GM18508 (cell line): ENCODE data around the gene BCL7A.
"Not testable (repeated sequence)": the region's sequence is repeated elsewhere in the genome, so short reads cannot be mapped to it uniquely, and the experiment has no call there.

ENCODE experiments used
- ATAC-seq: cut with Tn5 transposase; IDR thresholded peaks from one replicate; pipeline ENCODE4 v1.9.1; 2021; ENCODE audit warnings: moderate number of reproducible peaks; ENCODE audit not compliant: insufficient read depth, unreplicated experiment

BCL7A gene

GRCh38 chr12:122050706-122051105, 29.0 kb downstream of the BCL7A start:
- no peak for ATAC-seq

GRCh38 chr12:122051231-122051876, 29.7 kb downstream of the BCL7A start:
- ATAC-seq: no peak

DNA sequence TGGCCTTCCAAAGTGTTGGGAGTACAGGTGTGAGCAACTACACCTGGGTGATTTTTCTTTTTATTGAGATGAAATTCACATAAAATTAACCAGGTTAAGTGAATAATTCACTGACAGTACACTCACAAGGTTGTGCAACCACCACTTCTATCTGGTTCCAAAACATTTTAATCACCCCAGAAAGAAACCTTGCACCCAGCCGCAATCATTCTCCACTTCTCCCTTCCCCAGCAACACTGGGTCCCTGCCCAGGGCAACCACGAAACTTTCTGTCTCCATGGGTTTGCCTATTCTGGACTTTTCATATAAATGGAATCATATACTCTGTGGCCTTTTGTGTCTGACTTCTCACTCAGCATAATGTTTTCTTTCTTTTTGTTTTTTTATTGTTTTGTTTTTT, 30.6 kb downstream of the BCL7A start:
- ATAC-seq: no peak

GRCh38 chr12:122054842-122055520, 33.3 kb downstream of the BCL7A start:
- ATAC-seq: no peak

DNA sequence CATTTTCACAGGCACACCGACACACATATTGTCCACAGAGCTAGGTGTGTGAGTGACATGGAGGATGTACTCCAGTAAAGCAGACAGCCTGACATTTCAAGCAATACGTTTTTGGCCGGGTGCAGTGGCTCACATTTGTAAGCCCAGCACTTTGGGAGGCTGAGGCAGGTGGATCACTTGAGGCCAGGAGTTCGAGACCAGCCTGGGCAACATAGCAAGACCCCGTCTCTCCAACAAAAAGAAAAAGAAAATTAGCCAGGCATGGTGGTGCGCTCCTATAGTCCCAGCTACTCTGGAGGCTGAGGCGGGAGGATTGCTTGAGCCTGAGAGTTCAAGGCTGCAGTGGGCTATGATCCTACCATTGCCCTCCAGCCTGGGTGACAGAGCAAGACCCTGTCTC, 34.7 kb downstream of the BCL7A start:
- not testable (repeated sequence) for ATAC-seq

- no peak for ATAC-seq
Measured at GRCh38 chr12:122057007-122057735, 35.5 kb downstream of the BCL7A start.

DNA sequence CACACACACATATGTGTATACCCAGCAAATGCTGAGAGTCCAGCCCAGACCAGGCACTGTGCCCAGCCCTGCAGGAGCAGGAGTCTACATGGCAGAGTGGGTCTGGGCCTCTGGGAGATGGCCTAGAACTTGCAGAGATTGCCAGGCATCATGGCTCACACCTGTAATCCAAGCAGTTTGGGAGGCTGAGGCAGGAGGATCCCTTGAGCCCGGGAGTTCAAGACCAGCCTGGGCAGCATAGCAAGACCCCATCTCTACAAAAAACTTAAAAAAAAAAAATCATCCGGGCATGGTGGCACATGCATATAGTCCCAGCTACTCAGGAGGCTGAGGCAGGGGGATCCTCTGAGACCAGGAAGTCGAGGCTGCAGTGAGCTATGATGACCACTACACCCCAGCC, 36.1 kb downstream of the BCL7A start:
- ATAC-seq: no peak

DNA sequence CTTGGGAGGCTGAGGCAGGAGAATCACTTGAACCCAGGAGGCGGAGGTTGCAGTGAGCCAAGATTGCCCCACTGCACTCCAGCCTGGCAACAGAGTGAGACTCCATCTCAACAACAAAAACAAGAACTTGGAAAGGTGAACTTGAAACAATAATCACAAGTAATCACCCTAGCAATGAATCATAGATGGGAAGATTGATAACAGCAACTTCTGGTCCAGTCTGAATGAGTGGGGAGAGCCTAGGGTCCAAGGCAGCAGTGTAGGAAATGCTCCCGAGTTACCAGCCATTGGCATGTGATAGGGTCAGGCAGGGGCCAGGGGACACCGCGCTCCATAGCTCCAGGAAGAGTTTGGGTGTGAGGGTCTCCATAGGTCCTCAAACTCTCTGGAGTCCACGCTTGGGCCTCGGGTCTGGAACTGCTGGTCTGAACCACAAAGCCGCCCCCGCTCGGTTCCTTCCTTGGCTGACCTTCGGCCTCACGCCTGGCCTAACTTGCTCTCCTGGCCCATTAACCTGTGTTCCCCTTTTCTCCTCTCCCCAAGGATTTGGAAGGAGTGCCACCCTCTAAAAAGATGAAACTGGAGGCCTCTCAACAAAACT, 37.0 kb downstream of the BCL7A start:
- no peak for ATAC-seq

DNA sequence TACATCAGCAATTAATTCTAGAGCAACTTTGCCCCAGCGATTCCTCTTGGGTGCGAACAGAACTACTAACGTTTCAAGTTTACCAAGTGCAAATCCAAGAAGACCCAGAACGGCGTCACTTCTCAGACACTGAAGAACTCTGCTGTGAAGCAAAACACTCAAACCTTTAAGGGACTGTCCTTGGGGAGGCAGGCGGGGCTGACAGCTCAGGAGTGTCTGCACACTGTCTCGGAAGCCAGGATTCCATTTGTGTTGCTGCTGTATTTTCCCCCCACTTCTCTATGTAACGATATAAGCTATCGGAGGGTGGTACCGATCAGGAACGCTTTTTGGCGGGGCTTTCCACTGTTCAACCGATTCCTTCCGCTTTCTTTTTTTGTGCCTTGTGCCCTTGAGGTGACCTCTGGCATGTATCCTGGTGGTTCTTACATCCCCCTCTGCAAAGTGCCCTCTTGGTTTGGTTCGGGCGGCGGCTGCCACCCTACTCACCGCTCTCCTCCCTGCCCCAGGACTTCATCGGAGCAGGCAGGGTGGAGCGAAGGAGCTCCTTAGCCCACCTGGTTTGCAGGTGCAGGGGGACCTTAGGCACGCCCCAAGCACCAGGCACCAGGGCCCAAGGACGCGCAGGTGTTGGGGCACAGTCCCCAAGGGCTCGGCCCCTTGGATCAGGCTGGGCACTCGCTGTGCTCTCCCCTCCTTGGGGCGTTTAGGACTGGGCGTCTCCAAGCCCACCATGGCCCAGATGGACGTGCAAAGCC, 37.7 kb downstream of the BCL7A start:
- ATAC-seq: no peak

GRCh38 chr12:122060081-122060501, 38.4 kb downstream of the BCL7A start:
- ATAC-seq: no peak

DNA sequence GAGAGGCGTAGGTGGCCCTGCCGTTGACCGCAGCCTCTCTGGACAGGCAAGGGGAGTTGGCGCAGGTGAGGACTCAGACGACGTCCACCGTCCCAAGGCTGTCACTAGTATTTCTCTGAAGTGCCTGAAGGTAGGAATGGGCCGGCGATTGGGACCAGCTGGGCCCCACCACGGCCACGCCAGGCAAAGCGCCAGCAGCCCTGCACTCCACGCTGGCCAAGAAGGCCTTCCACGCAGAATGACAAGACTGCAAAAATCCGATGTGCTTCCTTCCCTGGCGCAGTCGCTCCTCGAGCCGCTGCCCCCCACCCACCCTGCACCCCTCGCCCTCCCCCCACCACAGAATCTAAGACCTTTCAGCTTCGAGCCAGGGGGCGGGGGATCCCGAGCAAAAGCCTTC, 39.6 kb downstream of the BCL7A start:
- no peak for ATAC-seq

DNA sequence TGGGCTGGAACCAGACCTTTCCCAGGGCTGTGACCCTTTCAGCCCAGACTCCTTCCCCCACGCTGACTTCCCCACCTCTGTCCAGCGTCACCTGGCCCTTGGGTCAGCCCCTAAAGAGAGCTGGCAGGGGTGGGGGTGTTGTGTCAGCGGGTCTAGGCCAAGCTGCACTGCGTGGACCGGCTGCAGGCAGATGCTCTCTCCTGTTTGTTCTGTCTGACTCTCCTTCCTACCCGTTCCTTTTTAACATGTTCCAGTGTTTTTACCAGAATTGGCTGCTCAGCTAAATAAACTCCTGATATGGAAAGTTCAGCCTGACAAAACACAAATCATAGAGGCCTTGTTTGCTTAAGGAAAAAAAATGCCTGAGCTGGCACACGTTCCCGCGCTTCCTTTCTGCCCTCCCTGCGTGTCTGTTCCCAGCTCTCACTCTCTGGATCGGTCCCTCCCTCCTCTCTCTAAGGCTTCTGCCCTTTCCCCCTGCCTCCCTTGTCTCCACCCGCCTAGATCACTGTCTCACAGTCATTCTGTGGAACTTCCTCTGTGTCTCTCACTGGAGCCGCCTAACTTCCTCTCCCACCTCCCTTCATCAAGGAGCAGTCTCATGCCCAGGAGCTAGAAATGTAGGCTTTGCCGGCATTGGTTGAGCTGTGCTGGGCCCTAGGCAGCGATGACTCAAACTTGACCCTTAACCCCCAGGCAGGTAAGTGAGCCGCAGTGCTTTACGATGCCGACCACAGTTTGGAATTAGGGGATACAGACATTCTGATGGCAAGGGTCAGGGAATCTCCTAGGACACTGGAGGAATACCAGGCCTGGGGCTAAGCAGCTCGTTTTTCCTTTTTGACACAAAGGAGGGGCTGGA, 41.4 kb downstream of the BCL7A start:
- no peak for ATAC-seq

GRCh38 chr12:122063694-122064024, 42.0 kb downstream of the BCL7A start:
- no peak for ATAC-seq

GRCh38 chr12:122064025-122064777, 42.5 kb downstream of the BCL7A start:
- no peak for ATAC-seq

GRCh38 chr12:122064780-122065588, 43.3 kb downstream of the BCL7A start:
- ATAC-seq: no peak

DNA sequence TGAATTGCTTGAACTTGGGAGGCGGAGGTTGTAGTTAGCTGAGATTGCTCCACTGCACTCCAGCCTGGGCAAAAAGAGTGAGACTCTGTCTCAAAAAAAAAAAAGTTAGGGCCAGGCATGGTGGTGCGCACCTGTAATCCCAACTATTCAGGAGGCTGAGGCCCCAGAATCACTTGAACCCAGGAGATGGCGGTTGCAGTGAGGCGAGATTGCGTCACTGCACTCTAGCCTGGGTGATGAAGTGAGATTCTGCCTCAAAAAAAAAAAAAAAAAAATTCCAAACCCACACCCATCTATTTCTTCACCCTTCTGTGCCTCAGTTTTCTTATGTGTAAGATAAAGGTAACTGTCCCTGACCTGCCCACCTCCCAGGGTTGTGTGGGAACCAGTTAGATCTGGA, 45.9 kb downstream of the BCL7A start:
- ATAC-seq: no peak

DNA sequence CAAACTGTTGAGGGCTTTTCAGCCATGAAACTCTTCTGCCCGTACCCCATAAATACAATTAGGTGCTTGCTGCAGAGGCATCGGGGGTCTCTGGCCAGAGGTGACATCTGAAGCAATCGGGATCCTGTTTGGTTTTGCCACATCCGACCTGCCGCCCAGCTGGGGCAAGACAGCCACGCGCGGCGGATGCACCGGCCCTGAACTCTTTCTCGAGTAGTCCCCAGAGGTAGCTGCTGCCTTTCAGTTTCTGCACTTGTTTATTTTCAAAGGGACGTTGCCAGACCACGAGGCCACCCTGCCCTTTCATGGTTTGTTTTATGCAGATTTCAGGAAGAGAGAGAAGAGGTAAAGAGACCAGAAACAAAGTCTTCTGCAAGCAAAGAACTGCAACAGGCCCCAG, 46.3 kb downstream of the BCL7A start:
- peak; percentile 63 for ATAC-seq
